HL-60 (cell line): ENCODE measurements around the gene ZNF575.
"Not testable (repeated sequence)": the region's sequence is repeated elsewhere in the genome, so short reads cannot be mapped to it uniquely, and the experiment has no call there.

Experiments used
- CTCF ChIP-seq: IDR thresholded peaks from one replicate; pipeline ENCODE4 v1.5.1; 2011; ENCODE audit warnings: low read length, control low read depth, inconsistent platforms; ENCODE audit not compliant: insufficient read depth
- GABPA ChIP-seq: IDR thresholded peaks from 2 replicates; pipeline ENCODE4 v1.6.1; 2012; ENCODE audit warnings: low read depth
- POLR2AphosphoS5 ChIP-seq: IDR thresholded peaks from 2 replicates; pipeline ENCODE4 v1.6.1; 2012; ENCODE audit warnings: low read depth
- SPI1 ChIP-seq: IDR thresholded peaks from 2 replicates; pipeline ENCODE4 v1.6.1; 2012; ENCODE audit warnings: low read depth, mild to moderate bottlenecking, borderline replicate concordance

GRCh38 chr19:43547926-43548325 lies 14.9 kb downstream of the ZNF575 start:
- TF ChIP-seq CTCF, GABPA, SPI1, POLR2AphosphoS5: not testable (repeated sequence)
